Vagina (tissue), 2 donors: ENCODE results near the gene ALG12.

Experiments
- CTCF ChIP-seq, 3 experiments: fragments of 450-650 bp in 2 of 3; fragments of 200-600 bp in 1 of 3; sonication (generic) in 1 of 3; IDR thresholded peaks; one replicate each; pipeline ENCODE4 v1.5.1; 2017 to 2019; ENCODE audit warnings: antibody characterized with exemption in 3 of 3, mild to moderate bottlenecking in 2 of 3, moderate library complexity in 2 of 3
- POLR2A ChIP-seq, 2 donors: fragments of 450-650 bp; IDR thresholded peaks; one replicate each; pipeline ENCODE4 v1.6.1; 2017; ENCODE audit warnings: antibody characterized with exemption in 2 of 2, mild to moderate bottlenecking in 2 of 2, moderate library complexity in 2 of 2
- POLR2AphosphoS5 ChIP-seq, 2 donors: sonication (generic); formaldehyde crosslinking; IDR thresholded peaks; one replicate each; pipeline ENCODE4 v1.9.0; 2017; ENCODE audit warnings: antibody characterized with exemption in 2 of 2, mild to moderate bottlenecking in 2 of 2, low read depth in 1 of 2; ENCODE audit not compliant: insufficient read depth in 1 of 2

GRCh38 chr22:49923445-49923844 lies 5.2 kb upstream of the ALG12 start:
- TF ChIP-seq CTCF (IDR thresholded peaks at IDR 0.05) = no peak
- no peak for TF ChIP-seq POLR2AphosphoS5 (IDR thresholded peaks at IDR 0.05; ENCODE audit: insufficient read depth in 1 of 2, low read depth in 1 of 2)
- TF ChIP-seq POLR2A (IDR thresholded peaks at IDR 0.05) = no peak
